K562 (cell line): Measurements from ENCODE around the gene POR. TPM values are rescaled to one million over a fixed set of nuclear protein-coding genes. Genes with fewer than 3 reads are reported as not detected.

Experiments used
- HDAC8 ChIP-seq: fragments of 450-650 bp; IDR thresholded peaks from 2 replicates; pipeline ENCODE4 v1.6.1; 2016; ENCODE audit warnings: mild to moderate bottlenecking, missing genetic modification characterization, moderate library complexity, missing compliant biosample characterization
- LARP7 ChIP-seq: fragments of 450-650 bp; IDR thresholded peaks from 2 replicates; pipeline ENCODE4 v1.6.1; 2016
- PYGO2 ChIP-seq: fragments of 450-650 bp; IDR thresholded peaks from 2 replicates; pipeline ENCODE4 v1.6.1; 2016; ENCODE audit warnings: mild to moderate bottlenecking, missing genetic modification characterization, moderate library complexity, missing compliant biosample characterization
- SRSF9 ChIP-seq: fragments of 200-400 bp; formaldehyde crosslinking; IDR thresholded peaks from 2 replicates; pipeline ENCODE4 v1.6.1; 2017; ENCODE audit warnings: low read depth, low read length, borderline replicate concordance
- ZNF274 ChIP-seq: IDR thresholded peaks from 2 replicates; pipeline ENCODE4 v1.6.1; 2011; ENCODE audit warnings: low read depth, mild to moderate bottlenecking, low read length, moderate library complexity, borderline replicate concordance
- polyA plus RNA-seq, 8 experiments: library from polyadenylated mRNA; depleted of rRNA in 4 of 8; stranded (reverse) in 5 of 8; unstranded in 3 of 8; fragments of >200 nt; fragmentation: Nextera tagmentation in 2 of 8; fragmentation: Illumina TruSeq in 1 of 8; extraction: Ambion mirVana in 2 of 8; extraction: Trizol in 1 of 8; gene quantifications; 2 replicates each; pipeline versions ENCODE4 v1.2.1 to v1.2.3, GENCODE V29; 2011 to 2014; ENCODE audit warnings: inconsistent platforms in 1 of 8, missing spikeins in 1 of 8
- total RNA-seq, 7 experiments: library from RNA; depleted of rRNA in 6 of 7; stranded (reverse); fragments of >200 nt in 6 of 7; fragmentation: Illumina TruSeq in 2 of 7; extraction: Trizol in 2 of 7; gene quantifications; 2 replicates each; pipeline versions ENCODE4 v1.2.1 to v1.2.3, GENCODE V29; 2011 to 2021; ENCODE audit warnings: low replicate concordance in 1 of 7
- TF ChIP-seq, protein P1 (sequence below), 2 experiments: fragments of 450-650 bp; formaldehyde crosslinking in 1 of 2; IDR thresholded peaks; 2 replicates each; pipeline versions ENCODE4 v1.4.0 to v1.6.1; 2014 to 2020; ENCODE audit warnings: mild to moderate bottlenecking in 2 of 2, borderline replicate concordance in 1 of 2, low read depth in 1 of 2
- TF ChIP-seq, protein P2 (sequence below): IDR thresholded peaks from 2 replicates; pipeline ENCODE4 v1.6.1; 2011; ENCODE audit not compliant: insufficient read length; ENCODE audit errors: extremely low read depth
- TF ChIP-seq, protein P3 (sequence below): fragments of 200-800 bp; sonication (Bioruptor generic); IDR thresholded peaks from 2 replicates; pipeline ENCODE4 v1.6.1; 2017; ENCODE audit warnings: missing genetic modification characterization, missing compliant biosample characterization
- TF ChIP-seq, protein P4 (sequence below): fragments of 450-650 bp; IDR thresholded peaks from 2 replicates; pipeline ENCODE4 v1.7.0; 2016; ENCODE audit warnings: borderline replicate concordance
- TF ChIP-seq, protein P5 (sequence below), 2 experiments: fragments of 450-650 bp in 1 of 2; sonication (generic) in 1 of 2; formaldehyde crosslinking; conservative IDR thresholded peaks; 2 replicates each; pipeline versions ENCODE4 v1.4.0 to v1.8.1; 2020 to 2022; ENCODE audit warnings: mild to moderate bottlenecking in 1 of 2, missing genetic modification reagents in 1 of 2

The POR gene
- total and polyA plus RNA-seq, 9 of the 15 experiments (the other 6 are each of a cell fraction or from before 2014, with no cell fraction given) = 4.7 to 142 (median 40.8) TPM

GRCh38 chr7:75888464-75889222 lies 26.3 kb upstream of the POR start (continued):
- TF ChIP-seq, protein P1, sequence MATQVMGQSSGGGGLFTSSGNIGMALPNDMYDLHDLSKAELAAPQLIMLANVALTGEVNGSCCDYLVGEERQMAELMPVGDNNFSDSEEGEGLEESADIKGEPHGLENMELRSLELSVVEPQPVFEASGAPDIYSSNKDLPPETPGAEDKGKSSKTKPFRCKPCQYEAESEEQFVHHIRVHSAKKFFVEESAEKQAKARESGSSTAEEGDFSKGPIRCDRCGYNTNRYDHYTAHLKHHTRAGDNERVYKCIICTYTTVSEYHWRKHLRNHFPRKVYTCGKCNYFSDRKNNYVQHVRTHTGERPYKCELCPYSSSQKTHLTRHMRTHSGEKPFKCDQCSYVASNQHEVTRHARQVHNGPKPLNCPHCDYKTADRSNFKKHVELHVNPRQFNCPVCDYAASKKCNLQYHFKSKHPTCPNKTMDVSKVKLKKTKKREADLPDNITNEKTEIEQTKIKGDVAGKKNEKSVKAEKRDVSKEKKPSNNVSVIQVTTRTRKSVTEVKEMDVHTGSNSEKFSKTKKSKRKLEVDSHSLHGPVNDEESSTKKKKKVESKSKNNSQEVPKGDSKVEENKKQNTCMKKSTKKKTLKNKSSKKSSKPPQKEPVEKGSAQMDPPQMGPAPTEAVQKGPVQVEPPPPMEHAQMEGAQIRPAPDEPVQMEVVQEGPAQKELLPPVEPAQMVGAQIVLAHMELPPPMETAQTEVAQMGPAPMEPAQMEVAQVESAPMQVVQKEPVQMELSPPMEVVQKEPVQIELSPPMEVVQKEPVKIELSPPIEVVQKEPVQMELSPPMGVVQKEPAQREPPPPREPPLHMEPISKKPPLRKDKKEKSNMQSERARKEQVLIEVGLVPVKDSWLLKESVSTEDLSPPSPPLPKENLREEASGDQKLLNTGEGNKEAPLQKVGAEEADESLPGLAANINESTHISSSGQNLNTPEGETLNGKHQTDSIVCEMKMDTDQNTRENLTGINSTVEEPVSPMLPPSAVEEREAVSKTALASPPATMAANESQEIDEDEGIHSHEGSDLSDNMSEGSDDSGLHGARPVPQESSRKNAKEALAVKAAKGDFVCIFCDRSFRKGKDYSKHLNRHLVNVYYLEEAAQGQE (IDR thresholded peaks at IDR 0.05; ENCODE audit: borderline replicate concordance) = no peak
- TF ChIP-seq, protein P1 (CRISPR knock-in tag; IDR thresholded peaks at IDR 0.05; ENCODE audit: low read depth) = no peak
- TF ChIP-seq, protein P2, sequence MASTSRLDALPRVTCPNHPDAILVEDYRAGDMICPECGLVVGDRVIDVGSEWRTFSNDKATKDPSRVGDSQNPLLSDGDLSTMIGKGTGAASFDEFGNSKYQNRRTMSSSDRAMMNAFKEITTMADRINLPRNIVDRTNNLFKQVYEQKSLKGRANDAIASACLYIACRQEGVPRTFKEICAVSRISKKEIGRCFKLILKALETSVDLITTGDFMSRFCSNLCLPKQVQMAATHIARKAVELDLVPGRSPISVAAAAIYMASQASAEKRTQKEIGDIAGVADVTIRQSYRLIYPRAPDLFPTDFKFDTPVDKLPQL = no peak
- TF ChIP-seq HDAC8 (tag) (no peak), LARP7 (no peak), SRSF9 (no peak), ZNF274 (no peak), PYGO2 (tag) (no peak)
- TF ChIP-seq, protein P3, sequence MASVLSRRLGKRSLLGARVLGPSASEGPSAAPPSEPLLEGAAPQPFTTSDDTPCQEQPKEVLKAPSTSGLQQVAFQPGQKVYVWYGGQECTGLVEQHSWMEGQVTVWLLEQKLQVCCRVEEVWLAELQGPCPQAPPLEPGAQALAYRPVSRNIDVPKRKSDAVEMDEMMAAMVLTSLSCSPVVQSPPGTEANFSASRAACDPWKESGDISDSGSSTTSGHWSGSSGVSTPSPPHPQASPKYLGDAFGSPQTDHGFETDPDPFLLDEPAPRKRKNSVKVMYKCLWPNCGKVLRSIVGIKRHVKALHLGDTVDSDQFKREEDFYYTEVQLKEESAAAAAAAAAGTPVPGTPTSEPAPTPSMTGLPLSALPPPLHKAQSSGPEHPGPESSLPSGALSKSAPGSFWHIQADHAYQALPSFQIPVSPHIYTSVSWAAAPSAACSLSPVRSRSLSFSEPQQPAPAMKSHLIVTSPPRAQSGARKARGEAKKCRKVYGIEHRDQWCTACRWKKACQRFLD (CRISPR knock-in tag) = no peak
- TF ChIP-seq, protein P4, sequence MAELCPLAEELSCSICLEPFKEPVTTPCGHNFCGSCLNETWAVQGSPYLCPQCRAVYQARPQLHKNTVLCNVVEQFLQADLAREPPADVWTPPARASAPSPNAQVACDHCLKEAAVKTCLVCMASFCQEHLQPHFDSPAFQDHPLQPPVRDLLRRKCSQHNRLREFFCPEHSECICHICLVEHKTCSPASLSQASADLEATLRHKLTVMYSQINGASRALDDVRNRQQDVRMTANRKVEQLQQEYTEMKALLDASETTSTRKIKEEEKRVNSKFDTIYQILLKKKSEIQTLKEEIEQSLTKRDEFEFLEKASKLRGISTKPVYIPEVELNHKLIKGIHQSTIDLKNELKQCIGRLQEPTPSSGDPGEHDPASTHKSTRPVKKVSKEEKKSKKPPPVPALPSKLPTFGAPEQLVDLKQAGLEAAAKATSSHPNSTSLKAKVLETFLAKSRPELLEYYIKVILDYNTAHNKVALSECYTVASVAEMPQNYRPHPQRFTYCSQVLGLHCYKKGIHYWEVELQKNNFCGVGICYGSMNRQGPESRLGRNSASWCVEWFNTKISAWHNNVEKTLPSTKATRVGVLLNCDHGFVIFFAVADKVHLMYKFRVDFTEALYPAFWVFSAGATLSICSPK = no peak
- TF ChIP-seq, protein P5, sequence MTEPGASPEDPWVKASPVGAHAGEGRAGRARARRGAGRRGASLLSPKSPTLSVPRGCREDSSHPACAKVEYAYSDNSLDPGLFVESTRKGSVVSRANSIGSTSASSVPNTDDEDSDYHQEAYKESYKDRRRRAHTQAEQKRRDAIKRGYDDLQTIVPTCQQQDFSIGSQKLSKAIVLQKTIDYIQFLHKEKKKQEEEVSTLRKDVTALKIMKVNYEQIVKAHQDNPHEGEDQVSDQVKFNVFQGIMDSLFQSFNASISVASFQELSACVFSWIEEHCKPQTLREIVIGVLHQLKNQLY (CRISPR knock-in tag; conservative IDR thresholded peaks at IDR 0.05) = no peak
